ENCODE measurements around the gene OR52B4. TPM values are rescaled to one million over a fixed set of nuclear protein-coding genes. Genes with fewer than 3 reads are reported as not detected.
"Not testable (repeated sequence)": the region's sequence is repeated elsewhere in the genome, so short reads cannot be mapped to it uniquely, and the experiment has no call there.

The OR52B4 gene
- total RNA-seq (not detected), polyA plus RNA-seq (not detected)
- long read RNA-seq, donor 1 = 0 reads
- long read RNA-seq, donor 2 = 0 reads

DNA sequence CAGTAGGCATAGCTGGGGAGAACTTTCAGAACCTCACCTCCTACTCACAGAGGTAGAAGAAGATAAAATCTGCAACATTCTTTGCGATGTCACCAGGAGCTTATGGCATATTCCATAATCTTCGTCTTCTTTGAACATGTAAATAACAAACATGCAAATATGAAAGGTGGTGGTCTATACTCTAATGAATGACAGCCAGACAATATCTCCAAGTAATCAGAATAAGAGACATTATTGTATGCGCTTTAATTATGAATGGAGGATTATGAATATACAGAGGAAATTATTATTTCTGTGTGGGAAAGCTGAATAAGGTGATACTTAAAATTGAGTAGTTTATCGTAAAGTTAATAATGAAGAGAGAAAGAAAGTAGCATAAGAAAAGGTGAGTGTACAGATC is at the start of gene OR52B4:
OR52B4 (minus strand) TSS at position 101 of the 400 bp plus-strand sequence; CDS start at position 10, 91 bp downstream.
- H3K36me3 ChIP-seq (ENCODE audit: insufficient read depth in 1 of 2, low read depth in 1 of 2) = no peaks in the 10 kb centered on the region
- 68 to 86% (median 76%) methylated on average over 4 of the region's 4 CpGs for WGBS, 3 donors

DNA sequence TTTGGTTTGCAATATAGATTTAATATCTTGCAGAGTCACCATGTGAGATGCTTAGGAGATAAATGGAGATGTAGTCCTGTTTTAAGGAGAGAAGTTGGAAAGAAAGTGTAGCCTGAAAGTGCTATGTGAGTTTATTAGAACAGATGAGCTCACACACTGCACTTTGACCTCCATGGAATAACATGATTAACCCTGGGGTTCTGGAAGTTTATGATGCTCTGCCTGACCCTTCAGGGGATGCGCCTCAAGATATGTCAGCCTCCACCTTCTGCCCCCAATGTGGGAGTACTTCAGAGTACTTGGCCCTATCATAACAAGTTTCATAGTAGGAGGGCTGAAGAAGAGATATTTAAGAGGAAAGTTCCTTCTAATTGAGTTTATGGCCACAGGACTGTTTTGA is 48.6 kb upstream of the OR52B4 start:
- Histone ChIP-seq H3K27ac (no peak overlapping the region), H3K36me3 (ENCODE audit: insufficient read depth in 1 of 2, low read depth in 1 of 2) (no peaks in the 10 kb centered on the region), H3K4me1 (no peaks in the 10 kb centered on the region), H3K4me3 (no peak overlapping the region), H3K9me3 (no peaks in the 10 kb centered on the region), H3K27me3 (ENCODE audit: insufficient read depth in 3 of 3, low read length in 2 of 3) (no peaks in the 10 kb centered on the region)
- no peak for DNase-seq
- intact Hi-C loops (cut with DNase I) = no loop called here
- WGBS, 3 donors = 75 to 88% (median 81%) methylated on average over 1 of the region's 1 CpG
- TF ChIP-seq CTCF (IDR thresholded peaks at IDR 0.05) = no peak
- ATAC-seq = no peak

More for the DNA sequence above, at the start of gene OR52B4:
- ATAC-seq (no peak), DNase-seq (no peak)
- Histone ChIP-seq H3K9me3 (no peaks in the 10 kb centered on the region), H3K27ac (no peak within 1 kb of the TSS), H3K4me1 (no peaks in the 10 kb centered on the region), H3K4me3 (no peak within 1 kb of the TSS), H3K27me3 (ENCODE audit: insufficient read depth in 3 of 3, low read length in 2 of 3) (no peaks in the 10 kb centered on the region)
- no peak for TF ChIP-seq CTCF (IDR thresholded peaks at IDR 0.05)
- intact Hi-C loops (cut with DNase I) = no loop called here

- 19 to 46% (median 30%) methylated on average over 1 of the region's 1 CpG for WGBS, 3 donors
- no peaks in the 10 kb centered on the region for H3K4me1 ChIP-seq
- no peak overlapping the region for H3K27ac ChIP-seq
- DNase-seq = no peak
- TF ChIP-seq CTCF (IDR thresholded peaks at IDR 0.05) = no peak
- ATAC-seq = no peak
- H3K9me3 ChIP-seq = no peaks in the 10 kb centered on the region
- no peaks in the 10 kb centered on the region for H3K27me3 ChIP-seq (ENCODE audit: insufficient read depth in 3 of 3, low read length in 2 of 3)
- intact Hi-C loops (cut with DNase I) = no loop called here
- H3K4me3 ChIP-seq = no peak overlapping the region
- H3K36me3 ChIP-seq (ENCODE audit: insufficient read depth in 1 of 2, low read depth in 1 of 2) = no peaks in the 10 kb centered on the region
These were observed 48.1 kb upstream of the OR52B4 start for GRCh38 chr11:4416306-4416705.

DNA sequence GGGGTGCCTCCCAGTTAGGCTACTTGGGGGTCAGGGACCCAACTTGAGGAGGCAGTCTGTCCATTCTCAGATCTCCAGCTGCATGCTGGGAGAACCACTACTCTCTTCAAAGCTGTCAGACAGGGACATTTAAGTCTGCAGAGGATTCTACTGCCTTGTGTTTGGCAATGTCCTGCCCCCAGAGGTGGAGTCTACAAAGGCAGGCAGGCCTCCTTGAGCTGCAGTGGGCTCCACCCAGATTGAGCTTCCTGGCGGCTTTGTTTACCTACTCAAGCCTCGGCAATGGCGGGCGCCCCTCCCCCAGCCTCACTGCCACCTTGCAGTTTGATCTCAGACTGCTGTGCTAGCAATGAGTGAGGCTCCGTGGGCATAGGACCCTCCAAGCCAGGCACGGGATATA is 38.0 kb upstream of the OR52B4 start:
- 79 to 93% (median 82%) methylated on average over 5 to 6 of the region's 6 CpGs for WGBS, 3 donors
- H3K9me3 ChIP-seq; H3K4me1 ChIP-seq; H3K36me3 ChIP-seq (ENCODE audit: insufficient read depth in 1 of 2, low read depth in 1 of 2); intact Hi-C loops (cut with DNase I); DNase-seq; ATAC-seq; H3K27ac ChIP-seq; H3K4me3 ChIP-seq; H3K27me3 ChIP-seq (ENCODE audit: insufficient read depth in 3 of 3, low read length in 2 of 3): not testable (repeated sequence)

- H3K27ac ChIP-seq = no peak overlapping the region
- 20 to 28% (median 24%) methylated on average over 11 of the region's 11 CpGs for WGBS, 3 donors
- intact Hi-C loops (cut with DNase I) = no loop called here
- no peak for TF ChIP-seq CTCF (IDR thresholded peaks at IDR 0.05)
- H3K9me3 ChIP-seq = no peaks in the 10 kb centered on the region
- H3K4me3 ChIP-seq = peak overlapping the region; percentile 95
- ATAC-seq = peak in 3 of 4 donors; percentile 19 to 37 (median 35)
- no peaks in the 10 kb centered on the region for H3K4me1 ChIP-seq
- no peaks in the 10 kb centered on the region for H3K27me3 ChIP-seq (ENCODE audit: insufficient read depth in 3 of 3, low read length in 2 of 3)
- H3K36me3 ChIP-seq (ENCODE audit: insufficient read depth in 1 of 2, low read depth in 1 of 2) = peaks cover 2 to 14% of the 10 kb centered on the region in 2 donors
- no peak for DNase-seq
These were observed 25.7 kb upstream of the OR52B4 start for GRCh38 chr11:4393858-4394223.

All from psoas muscle (tissue), 8 donors.